Progenitor cell of endocrine pancreas (in vitro differentiated cells): Measurements from ENCODE around the gene RALA. TPM values are rescaled to one million over a fixed set of nuclear protein-coding genes. Genes with fewer than 3 reads are reported as not detected.

ENCODE experiments used
- DNase-seq: peaks from one replicate; pipeline ENCODE4 v3.0.0; 2021; ENCODE audit warnings: low spot score; ENCODE audit not compliant: unreplicated experiment
- H3K27ac Mint-ChIP-seq: 2 replicates; pipeline ENCODE4 v1.8.0; 2021; ENCODE audit warnings: mild to moderate bottlenecking, moderate library complexity, mixed read lengths
- H3K27me3 Mint-ChIP-seq: 2 replicates; pipeline ENCODE4 v1.8.0; 2021; ENCODE audit warnings: mixed read lengths
- H3K36me3 Mint-ChIP-seq: 2 replicates; pipeline ENCODE4 v1.8.0; 2022; ENCODE audit warnings: mixed read lengths; ENCODE audit not compliant: insufficient read depth
- H3K4me1 Mint-ChIP-seq: 2 replicates; pipeline ENCODE4 v1.8.0; 2021; ENCODE audit warnings: low read depth, mixed read lengths
- H3K4me3 Mint-ChIP-seq: 2 replicates; pipeline ENCODE4 v1.8.0; 2021; ENCODE audit warnings: low read depth, mild to moderate bottlenecking, moderate library complexity, mixed read lengths
- H3K9me3 Mint-ChIP-seq: 2 replicates; pipeline ENCODE4 v1.8.0; 2021; ENCODE audit warnings: low read depth, mixed read lengths
- CTCF ChIP-seq: fragments of 200-600 bp; sonication (generic); IDR thresholded peaks from one replicate; pipeline ENCODE4 v1.5.0; 2021; ENCODE audit warnings: antibody characterized with exemption, mild to moderate bottlenecking; ENCODE audit not compliant: unreplicated experiment
- total RNA-seq: library from RNA; stranded (reverse); gene quantifications from 2 replicates; pipeline ENCODE4 v1.2.1, GENCODE V29; 2021

RALA gene
- total RNA-seq, 1 donor from 2014 or later: 39.6 TPM

GRCh38 chr7:39700932-39701331, 77.6 kb downstream of the RALA start:
- no peaks in the 10 kb centered on the region for H3K4me1 Mint-ChIP-seq
- no peak for DNase-seq
- no peak overlapping the region for H3K4me3 Mint-ChIP-seq
- H3K36me3 Mint-ChIP-seq: peaks cover 22% of the 10 kb centered on the region
- no peaks in the 10 kb centered on the region for H3K27me3 Mint-ChIP-seq
- no peak overlapping the region for H3K27ac Mint-ChIP-seq
- TF ChIP-seq CTCF: no peak
- H3K9me3 Mint-ChIP-seq: no peaks in the 10 kb centered on the region

GRCh38 chr7:39702133-39702532, 78.8 kb downstream of the RALA start:
- DNase-seq: no peak
- no peak for TF ChIP-seq CTCF
- H3K9me3 Mint-ChIP-seq: no peaks in the 10 kb centered on the region
- H3K27me3 Mint-ChIP-seq: no peaks in the 10 kb centered on the region
- no peak overlapping the region for H3K4me3 Mint-ChIP-seq
- H3K4me1 Mint-ChIP-seq: no peaks in the 10 kb centered on the region
- H3K27ac Mint-ChIP-seq: no peak overlapping the region
- H3K36me3 Mint-ChIP-seq: peaks cover 22% of the 10 kb centered on the region

- H3K27ac Mint-ChIP-seq: no peak overlapping the region
- H3K4me3 Mint-ChIP-seq: no peak overlapping the region
- no peaks in the 10 kb centered on the region for H3K4me1 Mint-ChIP-seq
- no peaks in the 10 kb centered on the region for H3K27me3 Mint-ChIP-seq
- no peaks in the 10 kb centered on the region for H3K9me3 Mint-ChIP-seq
- TF ChIP-seq CTCF: peak; percentile 19
- H3K36me3 Mint-ChIP-seq: peaks cover 19% of the 10 kb centered on the region
- no peak for DNase-seq
Measured at GRCh38 chr7:39703144-39703543, 79.8 kb downstream of the RALA start.

- no peak overlapping the region for H3K4me3 Mint-ChIP-seq
- peaks cover 6% of the 10 kb centered on the region for H3K36me3 Mint-ChIP-seq
- no peak for DNase-seq
- no peak for TF ChIP-seq CTCF
- H3K4me1 Mint-ChIP-seq: no peaks in the 10 kb centered on the region
- no peaks in the 10 kb centered on the region for H3K27me3 Mint-ChIP-seq
- H3K27ac Mint-ChIP-seq: peak overlapping the region; percentile 50
- H3K9me3 Mint-ChIP-seq: peaks cover 7% of the 10 kb centered on the region
Measured at GRCh38 chr7:39709029-39709428, 85.7 kb downstream of the RALA start.

GRCh38 chr7:39709768-39710311, 86.5 kb downstream of the RALA start:
- no peak overlapping the region for H3K27ac Mint-ChIP-seq
- H3K36me3 Mint-ChIP-seq: peaks cover 6% of the 10 kb centered on the region
- H3K4me3 Mint-ChIP-seq: no peak overlapping the region

More at GRCh38 chr7:39709768-39710311, 86.5 kb downstream of the RALA start:
- peaks cover 10% of the 10 kb centered on the region for H3K9me3 Mint-ChIP-seq
- no peak for TF ChIP-seq CTCF
- no peaks in the 10 kb centered on the region for H3K27me3 Mint-ChIP-seq
- DNase-seq: no peak
- H3K4me1 Mint-ChIP-seq: no peaks in the 10 kb centered on the region
